Tibial artery (tissue), 4 donors: ENCODE measurements around the gene CTIF.

Source experiments
- DNase-seq, 2 donors: peaks; one replicate each; pipeline ENCODE4 v3.0.0-alpha.2; 2019
- H3K27ac ChIP-seq, 2 donors: fragments of 200-600 bp; sonication (generic) in 1 of 2; 1 replicate in 1 of 2; 2 replicates in 1 of 2; pipeline ENCODE4 v1.5.1; 2018 to 2019; ENCODE audit warnings: mild to moderate bottlenecking in 1 of 2
- H3K27me3 ChIP-seq, 2 donors: fragments of 200-600 bp; sonication (generic) in 1 of 2; one replicate each; pipeline versions ENCODE4 v1.5.1 to v1.6.0; 2016 to 2019
- H3K36me3 ChIP-seq, 3 donors: fragments of 200-600 bp; sonication (generic) in 2 of 3; one replicate each; pipeline ENCODE4 v1.5.1; 2016 to 2019; ENCODE audit warnings: mild to moderate bottlenecking in 2 of 3
- H3K4me1 ChIP-seq, 4 donors: fragments of 200-600 bp; sonication (generic) in 2 of 4; 1 replicate in 3 of 4; 2 replicates in 1 of 4; pipeline ENCODE4 v1.5.1; 2016 to 2019
- H3K4me3 ChIP-seq, 2 donors: fragments of 200-600 bp; sonication (generic) in 1 of 2; 1 replicate in 1 of 2; 2 replicates in 1 of 2; pipeline ENCODE4 v1.5.1; 2018 to 2019; ENCODE audit warnings: mild to moderate bottlenecking in 2 of 2
- H3K9me3 ChIP-seq, 3 donors: fragments of 200-600 bp; sonication (generic) in 1 of 3; one replicate each; pipeline ENCODE4 v1.5.1; 2016 to 2019
- CTCF ChIP-seq, 2 experiments: fragments of 200-600 bp in 1 of 2; fragments of 450-650 bp in 1 of 2; IDR thresholded peaks; one replicate each; pipeline ENCODE4 v1.5.1; 2017 to 2019; ENCODE audit warnings: antibody characterized with exemption in 2 of 2, mild to moderate bottlenecking in 1 of 2, moderate library complexity in 1 of 2
- intact Hi-C: fragments of 100-400 bp; cut with DNase I; formaldehyde crosslinking; loops from one replicate; pipeline ENCODE4 v1.15.0; 2023; ENCODE audit warnings: low total_unique reads

The CTIF gene

GRCh38 chr18:48831802-48832201 is 293.0 kb downstream of the CTIF start:
- no peak for TF ChIP-seq CTCF (IDR thresholded peaks at IDR 0.05)
- Histone ChIP-seq H3K27ac (peak overlapping the region; percentile 63 to 89), H3K27me3 (no peaks in the 10 kb centered on the region), H3K36me3 (no peaks in the 10 kb centered on the region), H3K9me3 (no peaks in the 10 kb centered on the region), H3K4me1 (peaks cover 11 to 87% (median 71%) of the 10 kb centered on the region in 4 donors), H3K4me3 (no peak overlapping the region)
- DNase-seq = peak in 1 of 2 donors; percentile 6
- intact Hi-C loops = no loop called here

- DNase-seq = peak; percentile 42 to 83
- H3K27ac ChIP-seq = peak overlapping the region; percentile 63 to 89
Observed at GRCh38 chr18:48832938-48833700, 294.3 kb downstream of the CTIF start.

GRCh38 chr18:48833701-48834412 is 295.0 kb downstream of the CTIF start:
- H3K9me3 ChIP-seq = no peaks in the 10 kb centered on the region
- TF ChIP-seq CTCF (IDR thresholded peaks at IDR 0.05) = no peak
- intact Hi-C loops = no loop called here
- peak overlapping the region in 1 of 2 donors; percentile 15 for H3K4me3 ChIP-seq
- peak overlapping the region; percentile 63 to 89 for H3K27ac ChIP-seq
- H3K27me3 ChIP-seq = no peaks in the 10 kb centered on the region
- no peaks in the 10 kb centered on the region for H3K36me3 ChIP-seq
- peaks cover 0 to 80% (median 57%) of the 10 kb centered on the region in 4 donors for H3K4me1 ChIP-seq
- peak; percentile 23 to 60 for DNase-seq

More at GRCh38 chr18:48832938-48833700, 294.3 kb downstream of the CTIF start:
- TF ChIP-seq CTCF (IDR thresholded peaks at IDR 0.05) = no peak
- H3K4me3 ChIP-seq = peak overlapping the region in 1 of 2 donors; percentile 15
- intact Hi-C loops = no loop called here
- H3K36me3 ChIP-seq = no peaks in the 10 kb centered on the region
- peaks cover 6 to 80% (median 59%) of the 10 kb centered on the region in 4 donors for H3K4me1 ChIP-seq
- H3K27me3 ChIP-seq = no peaks in the 10 kb centered on the region
- H3K9me3 ChIP-seq = no peaks in the 10 kb centered on the region

- intact Hi-C loops = no loop called here
- Histone ChIP-seq H3K27me3 (no peaks in the 10 kb centered on the region), H3K4me1 (peaks cover 0 to 80% (median 57%) of the 10 kb centered on the region in 4 donors), H3K27ac (peak overlapping the region; percentile 63 to 89), H3K36me3 (no peaks in the 10 kb centered on the region), H3K9me3 (no peaks in the 10 kb centered on the region), H3K4me3 (peak overlapping the region; percentile 5 to 15)
- no peak for TF ChIP-seq CTCF (IDR thresholded peaks at IDR 0.05)
- peak; percentile 91 to 95 for DNase-seq
Observed at GRCh38 chr18:48834413-48835031, 295.7 kb downstream of the CTIF start.

- H3K4me3 ChIP-seq = no peak overlapping the region
- peaks cover 0 to 80% (median 57%) of the 10 kb centered on the region in 4 donors for H3K4me1 ChIP-seq
- H3K36me3 ChIP-seq = no peaks in the 10 kb centered on the region
- intact Hi-C loops = no loop called here
- no peak for DNase-seq
- TF ChIP-seq CTCF (IDR thresholded peaks at IDR 0.05) = no peak
- no peaks in the 10 kb centered on the region for H3K9me3 ChIP-seq
- peak overlapping the region; percentile 63 to 89 for H3K27ac ChIP-seq
- no peaks in the 10 kb centered on the region for H3K27me3 ChIP-seq
Observed at GRCh38 chr18:48835119-48835518, 296.3 kb downstream of the CTIF start.
